ENCODE results near the gene RBM41.
"Not testable (repeated sequence)": the region's sequence is repeated elsewhere in the genome, so short reads cannot be mapped to it uniquely, and the experiment has no call there.

The RBM41 gene

GRCh38 chrX:107118322-107119147 lies at the start of gene RBM41:
TSS of gene RBM41 (minus strand) at chrX:107118822. CDS start at chrX:107118773, 49 bp downstream.
- peak; percentile 33 to 55 (median 54) for DNase-seq (ENCODE audit: low read depth in 2 of 3, low spot score in 1 of 3)

GRCh38 chrX:107168257-107168656 lies 49.6 kb upstream of the RBM41 start:
- DNase-seq (ENCODE audit: low read depth in 2 of 3, low spot score in 1 of 3), result no peak

- DNase-seq (ENCODE audit: low read depth in 2 of 3, low spot score in 1 of 3), result no peak
Observed at GRCh38 chrX:107167163-107167921, 48.7 kb upstream of the RBM41 start.

GRCh38 chrX:107157618-107158017 lies 39.0 kb upstream of the RBM41 start:
- DNase-seq (ENCODE audit: low read depth in 2 of 3, low spot score in 1 of 3), result not testable (repeated sequence)

- DNase-seq (ENCODE audit: low read depth in 2 of 3, low spot score in 1 of 3), result not testable (repeated sequence)
Observed at GRCh38 chrX:107155621-107156430, 37.2 kb upstream of the RBM41 start.

- no peak for DNase-seq (ENCODE audit: low read depth in 2 of 3, low spot score in 1 of 3)
Observed at GRCh38 chrX:107154787-107155620, 36.4 kb upstream of the RBM41 start.

- no peak for DNase-seq (ENCODE audit: low read depth in 2 of 3, low spot score in 1 of 3)
Observed at GRCh38 chrX:107153005-107153404, 34.4 kb upstream of the RBM41 start.

- no peak for DNase-seq (ENCODE audit: low read depth in 2 of 3, low spot score in 1 of 3)
Observed at GRCh38 chrX:107146670-107147069, 28.0 kb upstream of the RBM41 start.

GRCh38 chrX:107135965-107136307 lies 17.3 kb upstream of the RBM41 start:
- no peak for DNase-seq (ENCODE audit: low read depth in 2 of 3, low spot score in 1 of 3)

GRCh38 chrX:107135049-107135964 lies 16.7 kb upstream of the RBM41 start:
- no peak for DNase-seq (ENCODE audit: low read depth in 2 of 3, low spot score in 1 of 3)

- DNase-seq (ENCODE audit: low read depth in 2 of 3, low spot score in 1 of 3), result no peak
Observed at GRCh38 chrX:107123750-107124149, 5.1 kb upstream of the RBM41 start.

GRCh38 chrX:107119283-107119682 lies 661 bp upstream of the RBM41 start:
- no peak for DNase-seq (ENCODE audit: low read depth in 2 of 3, low spot score in 1 of 3)

- no peak for DNase-seq (ENCODE audit: low read depth in 2 of 3, low spot score in 1 of 3)
Observed at GRCh38 chrX:107117993-107118321, 665 bp downstream of the RBM41 start.

- no peak for DNase-seq (ENCODE audit: low read depth in 2 of 3, low spot score in 1 of 3)
Observed at GRCh38 chrX:107107459-107107858, 11.2 kb downstream of the RBM41 start.

- DNase-seq (ENCODE audit: low read depth in 2 of 3, low spot score in 1 of 3), result no peak
Observed at GRCh38 chrX:107102980-107103379, 15.6 kb downstream of the RBM41 start.

- no peak for DNase-seq (ENCODE audit: low read depth in 2 of 3, low spot score in 1 of 3)
Observed at GRCh38 chrX:107076158-107076557, 42.5 kb downstream of the RBM41 start.

GRCh38 chrX:107057731-107058130 lies 60.9 kb downstream of the RBM41 start:
- DNase-seq (ENCODE audit: low read depth in 2 of 3, low spot score in 1 of 3), result not testable (repeated sequence)

GRCh38 chrX:107054978-107055377 lies 63.6 kb downstream of the RBM41 start:
- DNase-seq (ENCODE audit: low read depth in 2 of 3, low spot score in 1 of 3), result no peak

GRCh38 chrX:107050195-107050709 lies 68.4 kb downstream of the RBM41 start:
- DNase-seq (ENCODE audit: low read depth in 2 of 3, low spot score in 1 of 3), result no peak

Data from stimulated activated CD4-positive, alpha-beta T cell treated with anti-CD3 and anti-CD28 coated beads, Interleukin-12 subunit alpha, Interleukin-12 subunit beta, amount 100 ng/mL, for 48 hours (primary cell).